GM10266 (cell line): ENCODE measurements around the gene FSTL4.

ENCODE experiments used
- DNase-seq: peaks from one replicate; pipeline ENCODE4 v3.0.0; 2012; ENCODE audit errors: extremely low spot score
- TF ChIP-seq, protein P1 (sequence below): IDR thresholded peaks from 2 replicates; pipeline ENCODE4 v1.5.1; 2012; ENCODE audit warnings: mild to moderate bottlenecking, low read depth; ENCODE audit not compliant: control insufficient read depth, insufficient read depth; ENCODE audit errors: missing control alignments

Gene FSTL4

DNA sequence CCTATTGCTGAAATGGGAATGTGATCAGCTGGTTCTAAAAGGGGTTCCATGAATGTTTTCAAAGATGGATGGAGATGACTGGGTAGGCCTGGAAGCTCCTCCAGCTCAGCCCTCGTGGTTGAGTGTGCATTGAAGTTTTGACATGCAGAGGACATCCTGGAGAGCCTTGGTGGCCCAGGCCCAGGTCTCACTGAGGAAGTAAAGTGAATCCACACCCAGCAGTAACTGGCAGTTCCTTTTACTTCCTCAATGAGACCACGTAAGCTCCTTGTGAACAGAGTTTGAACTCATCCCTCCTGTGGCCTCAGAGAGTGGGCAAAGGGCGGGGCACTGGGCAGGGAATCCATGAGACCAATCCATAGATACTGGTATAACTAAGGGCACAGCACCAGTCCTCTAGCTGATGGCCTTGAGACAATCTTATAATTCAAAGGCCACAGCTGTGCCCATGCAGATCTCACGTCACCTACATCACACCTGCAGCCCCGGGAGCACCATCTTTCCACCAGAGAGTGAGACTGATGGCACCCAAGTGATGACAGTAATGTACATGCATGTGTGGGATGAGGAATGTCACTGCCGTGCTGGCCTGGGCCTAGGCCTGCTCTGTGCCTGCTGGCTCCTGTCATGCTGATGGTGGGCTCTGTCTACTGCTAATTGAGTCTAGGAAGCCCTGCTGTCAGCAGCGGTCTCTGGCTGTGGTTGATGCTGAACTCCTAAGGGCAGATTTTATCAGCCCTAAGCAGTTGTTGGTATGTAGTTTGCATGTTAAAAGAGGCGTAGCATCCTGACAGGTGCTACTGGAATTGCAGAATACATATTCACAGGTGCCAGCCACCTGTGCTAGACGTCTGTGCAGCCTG, 257.8 kb downstream of the FSTL4 start:
- DNase-seq: no peak
- TF ChIP-seq, protein P1, sequence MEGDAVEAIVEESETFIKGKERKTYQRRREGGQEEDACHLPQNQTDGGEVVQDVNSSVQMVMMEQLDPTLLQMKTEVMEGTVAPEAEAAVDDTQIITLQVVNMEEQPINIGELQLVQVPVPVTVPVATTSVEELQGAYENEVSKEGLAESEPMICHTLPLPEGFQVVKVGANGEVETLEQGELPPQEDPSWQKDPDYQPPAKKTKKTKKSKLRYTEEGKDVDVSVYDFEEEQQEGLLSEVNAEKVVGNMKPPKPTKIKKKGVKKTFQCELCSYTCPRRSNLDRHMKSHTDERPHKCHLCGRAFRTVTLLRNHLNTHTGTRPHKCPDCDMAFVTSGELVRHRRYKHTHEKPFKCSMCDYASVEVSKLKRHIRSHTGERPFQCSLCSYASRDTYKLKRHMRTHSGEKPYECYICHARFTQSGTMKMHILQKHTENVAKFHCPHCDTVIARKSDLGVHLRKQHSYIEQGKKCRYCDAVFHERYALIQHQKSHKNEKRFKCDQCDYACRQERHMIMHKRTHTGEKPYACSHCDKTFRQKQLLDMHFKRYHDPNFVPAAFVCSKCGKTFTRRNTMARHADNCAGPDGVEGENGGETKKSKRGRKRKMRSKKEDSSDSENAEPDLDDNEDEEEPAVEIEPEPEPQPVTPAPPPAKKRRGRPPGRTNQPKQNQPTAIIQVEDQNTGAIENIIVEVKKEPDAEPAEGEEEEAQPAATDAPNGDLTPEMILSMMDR: no peak

DNA sequence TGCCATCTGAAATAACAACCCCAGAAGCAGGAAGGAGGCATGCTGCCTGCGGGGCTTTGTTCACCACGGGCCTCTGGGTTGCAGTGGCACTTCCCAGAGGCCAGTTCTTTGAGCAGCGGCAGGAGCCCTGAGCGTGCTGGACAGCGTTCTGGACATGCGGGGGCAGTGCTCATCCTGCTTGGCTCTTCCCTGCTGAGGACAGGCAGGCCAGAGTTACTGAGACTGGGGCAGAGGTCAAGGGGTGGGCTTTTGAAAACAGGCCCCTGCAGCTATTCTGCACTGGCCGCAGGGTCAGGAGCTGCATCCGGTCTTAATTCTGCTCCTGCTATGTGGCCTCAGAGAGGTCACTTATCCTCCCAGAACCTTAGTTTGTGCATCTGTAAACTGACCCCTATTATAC, 258.6 kb downstream of the FSTL4 start:
- TF ChIP-seq, protein P1: no peak
- no peak for DNase-seq

DNA sequence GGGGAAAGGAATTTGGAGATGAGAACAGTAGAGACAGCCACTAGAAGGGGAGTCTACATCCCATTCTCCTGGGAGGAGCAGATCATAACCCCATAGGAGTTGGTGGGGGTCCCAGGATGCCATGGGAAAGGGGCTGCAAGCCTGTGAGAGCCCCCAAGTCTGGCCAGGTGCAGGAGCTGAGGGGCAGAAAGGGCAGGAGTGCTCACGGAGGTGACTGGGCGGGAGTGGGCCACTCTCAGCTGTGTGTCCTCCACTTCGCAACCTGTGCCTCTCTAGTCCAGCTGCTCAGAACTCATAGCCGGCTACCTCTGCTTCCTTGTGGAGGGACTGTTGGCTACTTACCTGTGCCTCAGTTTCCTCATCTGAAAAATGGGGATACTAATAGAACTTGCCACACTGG, 263.9 kb downstream of the FSTL4 start:
- TF ChIP-seq, protein P1: no peak
- no peak for DNase-seq

DNA sequence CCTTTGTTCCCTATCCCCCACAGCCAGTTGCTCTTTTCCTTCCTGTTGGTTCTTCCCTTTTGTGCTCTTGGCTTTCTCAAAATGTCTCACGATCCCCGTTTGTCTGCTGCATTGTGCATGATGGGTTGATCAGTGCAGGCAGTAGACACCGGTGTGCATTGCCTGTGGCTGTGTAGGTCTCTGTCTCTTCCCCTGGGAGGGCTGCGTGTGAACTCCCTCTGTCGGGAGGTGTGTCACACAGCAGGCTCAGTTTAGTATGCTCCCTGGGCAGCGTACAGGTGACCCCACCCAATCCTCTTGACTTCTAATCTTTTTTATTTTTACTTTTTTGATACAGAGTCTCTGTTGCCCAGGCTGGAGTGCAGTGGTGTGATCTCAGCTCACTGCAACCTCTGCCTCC, 265.3 kb downstream of the FSTL4 start:
- peak; percentile 34 for DNase-seq
- TF ChIP-seq, protein P1: peak; percentile 49

DNA sequence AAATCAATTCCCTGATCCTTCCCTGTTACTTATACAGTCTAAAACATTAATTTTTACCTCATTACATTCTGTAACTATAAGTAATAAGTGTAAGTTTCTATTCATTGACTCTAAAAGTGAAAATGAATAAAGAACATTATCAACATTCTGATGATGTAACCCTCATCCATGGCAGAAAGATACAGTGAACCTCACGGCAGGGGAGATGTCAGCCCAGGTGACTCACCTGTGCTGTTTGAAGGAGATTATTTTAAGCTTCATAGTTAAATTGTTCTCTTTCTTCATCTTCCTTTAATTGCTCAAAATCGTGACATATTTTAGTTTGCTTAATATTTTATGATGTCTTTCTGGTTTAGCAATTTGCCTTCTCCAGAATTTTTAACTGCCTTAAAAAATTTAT, 268.1 kb downstream of the FSTL4 start:
- TF ChIP-seq, protein P1: no peak
- no peak for DNase-seq

DNA sequence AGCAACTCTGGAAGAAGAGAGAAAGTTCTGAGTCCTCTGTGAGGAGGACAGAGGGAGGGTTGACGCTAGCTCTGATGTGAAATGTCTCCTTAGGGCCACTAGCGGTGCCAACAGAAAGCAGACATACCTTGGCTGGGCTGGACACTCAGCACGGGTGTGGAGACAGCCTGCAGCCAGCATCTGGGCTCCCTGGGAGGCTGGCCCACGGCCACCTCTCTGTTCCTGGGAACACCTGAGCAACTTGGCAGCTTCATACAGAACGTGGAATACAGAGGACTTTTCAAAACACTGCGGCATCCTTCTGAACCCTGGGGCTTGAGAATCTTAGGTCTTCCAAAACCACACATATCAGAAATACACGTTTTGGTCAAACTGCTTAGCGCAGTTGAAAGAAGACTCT, 269.1 kb downstream of the FSTL4 start:
- TF ChIP-seq, protein P1: no peak
- DNase-seq: no peak
